Ishikawa (cell line): ENCODE results near the gene KCNC3.

ENCODE experiments used
- CREB1 ChIP-seq: IDR thresholded peaks from 2 replicates; pipeline ENCODE4 v1.6.1; 2012; ENCODE audit warnings: low read depth
- FOXM1 ChIP-seq: IDR thresholded peaks from 2 replicates; pipeline ENCODE4 v1.6.1; 2012; ENCODE audit warnings: low read depth, borderline replicate concordance
- NFIC ChIP-seq: IDR thresholded peaks from 2 replicates; pipeline ENCODE4 v1.6.1; 2012
- RAD21 ChIP-seq: IDR thresholded peaks from 2 replicates; pipeline ENCODE4 v1.6.1; 2012; ENCODE audit warnings: low read depth
- REST ChIP-seq: IDR thresholded peaks from 2 replicates; pipeline ENCODE4 v1.6.1; 2012; ENCODE audit warnings: low read depth, mild to moderate bottlenecking
- TAF1 ChIP-seq: IDR thresholded peaks from 2 replicates; pipeline ENCODE4 v1.6.1; 2012; ENCODE audit warnings: low read depth, mild to moderate bottlenecking
- TCF12 ChIP-seq: IDR thresholded peaks from 2 replicates; pipeline ENCODE4 v1.6.1; 2012; ENCODE audit warnings: low read depth
- USF1 ChIP-seq: IDR thresholded peaks from 2 replicates; pipeline ENCODE4 v1.6.1; 2012
- ZBTB7A ChIP-seq: IDR thresholded peaks from 2 replicates; pipeline ENCODE4 v1.6.1; 2012; ENCODE audit warnings: low read depth

KCNC3 gene

GRCh38 chr19:50264483-50265186, 64.5 kb downstream of the KCNC3 start:
- TF ChIP-seq CREB1 (no peak), USF1 (peak; percentile 75)

- TF ChIP-seq RAD21 (no peak), TAF1 (no peak), NFIC (no peak), USF1 (no peak), ZBTB7A (no peak), REST (no peak), TCF12 (no peak), FOXM1 (no peak)
Measured at GRCh38 chr19:50263176-50263575, 66.0 kb downstream of the KCNC3 start.
